Endodermal cell (in vitro differentiated cells): ENCODE data around the gene MAP2K7. TPM values are rescaled to one million over a fixed set of nuclear protein-coding genes. Genes with fewer than 3 reads are reported as not detected.

ENCODE experiments used
- DNase-seq: peaks from one replicate; pipeline ENCODE4 v3.0.0-alpha.2; 2017
- H3K27ac ChIP-seq: 2 replicates; pipeline ENCODE4 v1.5.1; 2013; ENCODE audit warnings: mild to moderate bottlenecking, low read depth, low read length, moderate library complexity
- H3K27me3 ChIP-seq: 2 replicates; pipeline ENCODE4 v1.6.1; 2013; ENCODE audit warnings: mild to moderate bottlenecking, low read length, moderate library complexity; ENCODE audit not compliant: insufficient read depth, control insufficient read depth, poor library complexity, severe bottlenecking
- H3K36me3 ChIP-seq: 2 replicates; pipeline ENCODE4 v1.7.0; 2013; ENCODE audit warnings: mild to moderate bottlenecking, low read length, moderate library complexity; ENCODE audit not compliant: control insufficient read depth, insufficient read depth
- H3K4me1 ChIP-seq: one replicate; pipeline ENCODE4 v1.7.0; 2013; ENCODE audit warnings: low read length; ENCODE audit not compliant: control insufficient read depth, insufficient read depth
- H3K4me3 ChIP-seq: 2 replicates; pipeline ENCODE4 v1.5.1; 2013; ENCODE audit warnings: mild to moderate bottlenecking, low read length, moderate library complexity
- H3K9ac ChIP-seq: 2 replicates; pipeline ENCODE4 v1.6.1; 2013; ENCODE audit warnings: mild to moderate bottlenecking, low read length, moderate library complexity; ENCODE audit not compliant: poor library complexity, severe bottlenecking; ENCODE audit errors: extremely low read depth
- H3K9me3 ChIP-seq: 2 replicates; pipeline ENCODE4 v1.6.1; 2013; ENCODE audit warnings: mild to moderate bottlenecking, low read length, moderate library complexity; ENCODE audit not compliant: control insufficient read depth
- H3K27ac Mint-ChIP-seq: 2 replicates; pipeline ENCODE4 v1.8.0; 2020; ENCODE audit warnings: mixed read lengths
- H3K27me3 Mint-ChIP-seq: 2 replicates; pipeline ENCODE4 v1.8.0; 2021; ENCODE audit warnings: mild to moderate bottlenecking, mixed read lengths; ENCODE audit not compliant: insufficient read depth
- H3K36me3 Mint-ChIP-seq: 2 replicates; pipeline ENCODE4 v1.8.0; 2020; ENCODE audit warnings: low read depth, mixed read lengths
- H3K4me1 Mint-ChIP-seq: 2 replicates; pipeline ENCODE4 v1.8.0; 2020; ENCODE audit warnings: mixed read lengths
- H3K4me3 Mint-ChIP-seq: 2 replicates; pipeline ENCODE4 v1.8.0; 2020; ENCODE audit warnings: mild to moderate bottlenecking, moderate library complexity, mixed read lengths
- H3K9me3 Mint-ChIP-seq: 2 replicates; pipeline ENCODE4 v1.8.0; 2020; ENCODE audit warnings: mild to moderate bottlenecking, mixed read lengths
- CTCF ChIP-seq: fragments of 200-600 bp; sonication (generic); conservative IDR thresholded peaks from 2 replicates; pipeline ENCODE4 v1.5.0; 2021; ENCODE audit warnings: antibody characterized with exemption, mild to moderate bottlenecking
- WGBS, 2 experiments: methylation state at CpG; one replicate each; pipeline versions ENCODE4 v1.1.5 to v1.1.7; 2013; ENCODE audit warnings: missing lambda C conversion rate in 2 of 2, mixed read lengths in 1 of 2; ENCODE audit not compliant: insufficient coverage in 1 of 2, insufficient read length in 1 of 2; 5-methylcytosine and 5-hydroxymethylcytosine counted together
- total RNA-seq, 2 donors: library from RNA; stranded (reverse); fragmentation: NEBNext Ultra II Directional in 1 of 2; extraction: Animal tissue kit (Norgen Biotek cat#: 25700) in 1 of 2; gene quantifications; 2 replicates in 1 of 2; 3 replicates in 1 of 2; pipeline ENCODE4 v1.2.1, GENCODE V29; 2021

The MAP2K7 gene
- total RNA-seq, 2 donors from 2014 or later = 33.4 to 40.0 TPM

DNA sequence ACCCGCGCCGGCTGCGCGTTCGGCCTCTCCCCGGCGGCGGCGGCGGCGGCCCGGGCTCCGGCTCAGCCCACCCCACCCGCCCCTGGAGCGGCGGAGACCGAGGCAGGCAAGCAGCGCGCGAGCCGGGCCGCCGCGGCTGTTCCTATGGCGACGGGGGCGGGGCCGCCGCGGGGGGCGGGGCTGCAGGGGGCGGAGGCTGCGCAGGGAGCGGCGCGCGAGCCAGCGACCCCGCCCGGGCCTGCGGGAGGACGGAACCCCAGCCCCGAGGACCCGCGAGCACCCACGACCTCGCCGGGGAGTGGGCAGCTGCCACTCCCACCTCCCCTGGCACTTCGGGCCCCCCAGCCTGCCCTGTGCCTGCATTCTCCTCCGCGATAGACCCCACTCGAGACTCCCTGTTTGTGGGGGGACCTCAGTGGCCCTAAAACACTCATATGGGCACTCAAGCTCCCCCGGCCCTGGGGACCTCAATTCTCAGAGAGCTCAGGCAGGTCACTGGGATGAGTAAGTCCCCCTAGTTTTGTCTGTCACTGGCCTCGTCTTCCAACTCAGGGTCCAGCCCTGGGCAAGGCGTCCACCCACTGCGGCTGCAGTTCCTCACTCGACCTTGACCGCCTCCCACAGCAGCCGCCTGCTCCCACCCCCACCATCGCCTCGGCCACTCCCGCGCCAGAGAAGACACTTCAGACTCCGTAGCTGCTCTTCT is 22.5 kb downstream of the MAP2K7 start, which contains the start of gene CTXN1:
Gene CTXN1 (minus strand): TSS at position 115 of the 706 bp plus-strand sequence. CDS start 597 bp downstream, outside the sequence.
- Histone ChIP-seq H3K27ac (peak within 1 kb of the TSS; percentile 88), H3K27me3 (no peaks in the 10 kb centered on the region), H3K4me1 (peaks cover 3% of the 10 kb centered on the region), H3K9me3 (no peaks in the 10 kb centered on the region), H3K9ac (peak within 1 kb of the TSS; percentile 33), H3K4me3 (peak within 1 kb of the TSS; percentile 74), H3K36me3 (peaks cover 31% of the 10 kb centered on the region)
- TF ChIP-seq CTCF = peak; percentile 38
- Mint-ChIP-seq H3K27me3 (no peaks in the 10 kb centered on the region), H3K4me1 (peaks cover 4% of the 10 kb centered on the region), H3K27ac (peak within 1 kb of the TSS; percentile 93), H3K36me3 (peaks cover 19% of the 10 kb centered on the region), H3K9me3 (no peaks in the 10 kb centered on the region), H3K4me3 (peak within 1 kb of the TSS; percentile 70)
- 12 to 30% methylated on average over 22 to 65 of the region's 65 CpGs for WGBS, 2 experiments
- peak; percentile 93 for DNase-seq

- 92 to 94% methylated on average over 18 to 32 of the region's 32 CpGs for WGBS, 2 experiments
- Mint-ChIP-seq H3K9me3 (no peaks in the 10 kb centered on the region), H3K36me3 (peaks cover 16% of the 10 kb centered on the region), H3K27ac (peak overlapping the region; percentile 79), H3K4me3 (peak overlapping the region; percentile 62), H3K4me1 (peaks cover 4% of the 10 kb centered on the region), H3K27me3 (no peaks in the 10 kb centered on the region)
- Histone ChIP-seq H3K27ac (no peak overlapping the region), H3K4me1 (no peaks in the 10 kb centered on the region), H3K27me3 (no peaks in the 10 kb centered on the region), H3K36me3 (peaks cover 28% of the 10 kb centered on the region), H3K9ac (no peak overlapping the region), H3K4me3 (no peak overlapping the region), H3K9me3 (no peaks in the 10 kb centered on the region)
- DNase-seq = no peak
- TF ChIP-seq CTCF = no peak
Observed at GRCh38 chr19:7926727-7927604, 23.3 kb downstream of the MAP2K7 start.

GRCh38 chr19:7927605-7928333 is 24.1 kb downstream of the MAP2K7 start:
- Mint-ChIP-seq H3K27ac (no peak overlapping the region), H3K27me3 (no peaks in the 10 kb centered on the region), H3K9me3 (no peaks in the 10 kb centered on the region), H3K4me3 (no peak overlapping the region), H3K36me3 (peaks cover 13% of the 10 kb centered on the region), H3K4me1 (peaks cover 4% of the 10 kb centered on the region)
- Histone ChIP-seq H3K9ac (no peak overlapping the region), H3K4me1 (no peaks in the 10 kb centered on the region), H3K9me3 (no peaks in the 10 kb centered on the region), H3K27me3 (no peaks in the 10 kb centered on the region), H3K27ac (no peak overlapping the region), H3K36me3 (peaks cover 36% of the 10 kb centered on the region), H3K4me3 (no peak overlapping the region)
- no peak for DNase-seq
- no peak for TF ChIP-seq CTCF
- 94 to 96% methylated on average over 16 to 23 of the region's 23 CpGs for WGBS, 2 experiments
